SK-N-SH treated with all-trans-retinoic acid at 6 μM for 48 hours (cell line): ENCODE results near the gene FRMD5.

Experiments used
- ATAC-seq: fragments of 200-7000 bp; cut with Tn5 transposase; 3 replicates; pipeline ENCODE4 v1.9.1; 2020; ENCODE audit warnings: mild to moderate bottlenecking, moderate library complexity
- ARNTL ChIP-seq: fragments of 450-650 bp; formaldehyde crosslinking; IDR thresholded peaks from 2 replicates; pipeline ENCODE4 v1.5.0; 2020; ENCODE audit warnings: low read depth, mild to moderate bottlenecking, moderate library complexity, borderline replicate concordance
- BACH2 ChIP-seq: fragments of 250-450 bp; sonication (Bioruptor Pico); IDR thresholded peaks from 2 replicates; pipeline ENCODE4 v1.9.0; 2021; ENCODE audit warnings: mild to moderate bottlenecking, borderline replicate concordance
- CSDC2 ChIP-seq: fragments of 250-450 bp; sonication (Bioruptor Pico); IDR thresholded peaks from 2 replicates; pipeline ENCODE4 v1.5.0; 2020; ENCODE audit warnings: mild to moderate bottlenecking, moderate library complexity
- ESRRG ChIP-seq: fragments of 250-450 bp; sonication (Bioruptor Pico); IDR thresholded peaks from 2 replicates; pipeline ENCODE4 v1.6.1; 2021; ENCODE audit warnings: mild to moderate bottlenecking
- GLIS3 ChIP-seq: fragments of 250-450 bp; sonication (Bioruptor Pico); IDR thresholded peaks from 2 replicates; pipeline ENCODE4 v1.5.0; 2020; ENCODE audit warnings: mild to moderate bottlenecking, moderate library complexity
- ISL1 ChIP-seq: fragments of 250-450 bp; sonication (Bioruptor Pico); IDR thresholded peaks from 2 replicates; pipeline ENCODE4 v2.1.2; 2022; ENCODE audit warnings: mild to moderate bottlenecking, moderate library complexity
- OSR1 ChIP-seq: fragments of 250-450 bp; sonication (Bioruptor Pico); IDR thresholded peaks from 2 replicates; pipeline ENCODE4 v1.8.0; 2022; ENCODE audit warnings: moderate library complexity, mild to moderate bottlenecking, inconsistent platforms
- PPARA ChIP-seq: fragments of 250-450 bp; sonication (Bioruptor Pico); IDR thresholded peaks from 2 replicates; pipeline ENCODE4 v1.5.0; 2020; ENCODE audit warnings: mild to moderate bottlenecking, borderline replicate concordance
- RARB ChIP-seq: fragments of 250-450 bp; sonication (Bioruptor Pico); IDR thresholded peaks from 2 replicates; pipeline ENCODE4 v1.8.0; 2021; ENCODE audit warnings: mild to moderate bottlenecking, moderate library complexity
- SNAI2 ChIP-seq: fragments of 250-450 bp; sonication (Bioruptor Pico); IDR thresholded peaks from 2 replicates; pipeline ENCODE4 v1.5.0; 2020; ENCODE audit warnings: mild to moderate bottlenecking, moderate library complexity
- TCF4 ChIP-seq: fragments of 250-450 bp; sonication (Bioruptor Pico); IDR thresholded peaks from 2 replicates; pipeline ENCODE4 v1.8.0; 2021; ENCODE audit warnings: mild to moderate bottlenecking, moderate library complexity, borderline replicate concordance
- TOX ChIP-seq: fragments of 250-450 bp; sonication (Bioruptor Pico); IDR thresholded peaks from 2 replicates; pipeline ENCODE4 v1.8.0; 2021; ENCODE audit warnings: mild to moderate bottlenecking, moderate library complexity, borderline replicate concordance
- ZC3H10 ChIP-seq: fragments of 250-450 bp; sonication (Bioruptor Pico); IDR thresholded peaks from 2 replicates; pipeline ENCODE4 v1.5.1; 2021; ENCODE audit warnings: mild to moderate bottlenecking, moderate library complexity
- ZFP3 ChIP-seq: fragments of 250-450 bp; sonication (Bioruptor Pico); IDR thresholded peaks from 2 replicates; pipeline ENCODE4 v1.5.0; 2020; ENCODE audit warnings: mild to moderate bottlenecking, moderate library complexity
- ZFP30 ChIP-seq: fragments of 450-650 bp; formaldehyde crosslinking; IDR thresholded peaks from 2 replicates; pipeline ENCODE4 v1.5.0; 2022; ENCODE audit warnings: mild to moderate bottlenecking, moderate library complexity
- ZNF565 ChIP-seq: fragments of 450-650 bp; formaldehyde crosslinking; conservative IDR thresholded peaks from 2 replicates; pipeline ENCODE4 v1.5.0; 2020; ENCODE audit warnings: low read depth, mild to moderate bottlenecking, moderate library complexity
- ZNF70 ChIP-seq: fragments of 450-650 bp; formaldehyde crosslinking; IDR thresholded peaks from 2 replicates; pipeline ENCODE4 v1.5.0; 2020; ENCODE audit warnings: mild to moderate bottlenecking, moderate library complexity
- TF ChIP-seq, protein P1 (sequence below): fragments of 250-450 bp; sonication (Bioruptor Pico); IDR thresholded peaks from 2 replicates; pipeline ENCODE4 v1.5.1; 2020; ENCODE audit warnings: low read depth, mild to moderate bottlenecking, moderate library complexity
- TF ChIP-seq, protein P2 (sequence below): fragments of 250-450 bp; sonication (Bioruptor Pico); IDR thresholded peaks from 2 replicates; pipeline ENCODE4 v1.8.0; 2020; ENCODE audit warnings: mild to moderate bottlenecking, moderate library complexity, borderline replicate concordance
- TF ChIP-seq, protein P3 (sequence below): fragments of 250-450 bp; sonication (Bioruptor Pico); IDR thresholded peaks from 2 replicates; pipeline ENCODE4 v1.5.0; 2020; ENCODE audit warnings: mild to moderate bottlenecking, moderate library complexity
- TF ChIP-seq, protein P4 (sequence below): fragments of 250-450 bp; sonication (Bioruptor Pico); IDR thresholded peaks from 2 replicates; pipeline ENCODE4 v1.5.1; 2021; ENCODE audit warnings: mild to moderate bottlenecking, moderate library complexity

The FRMD5 gene

DNA sequence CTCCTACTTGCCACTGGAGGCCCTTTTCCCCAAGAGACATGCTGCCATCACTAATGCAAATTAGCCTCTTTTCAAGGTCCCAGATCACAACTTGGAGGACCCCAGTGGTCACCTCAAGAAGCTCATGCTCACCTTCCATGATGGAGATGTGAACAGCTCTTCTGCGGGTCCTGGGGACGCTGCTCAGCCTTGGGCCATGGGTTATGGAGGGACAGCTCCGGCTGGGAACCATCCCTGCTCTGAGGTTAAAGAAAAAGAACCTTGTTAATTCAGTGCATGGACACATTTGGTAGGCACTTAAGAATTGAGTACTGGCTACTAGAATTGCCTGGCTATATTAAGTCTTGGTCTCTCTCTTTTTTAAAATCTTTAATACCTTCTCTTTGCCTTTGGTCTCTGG, 311.5 kb downstream of the FRMD5 start:
- TF ChIP-seq ISL1 (CRISPR knock-in tag) = no peak
- TF ChIP-seq, protein P1, sequence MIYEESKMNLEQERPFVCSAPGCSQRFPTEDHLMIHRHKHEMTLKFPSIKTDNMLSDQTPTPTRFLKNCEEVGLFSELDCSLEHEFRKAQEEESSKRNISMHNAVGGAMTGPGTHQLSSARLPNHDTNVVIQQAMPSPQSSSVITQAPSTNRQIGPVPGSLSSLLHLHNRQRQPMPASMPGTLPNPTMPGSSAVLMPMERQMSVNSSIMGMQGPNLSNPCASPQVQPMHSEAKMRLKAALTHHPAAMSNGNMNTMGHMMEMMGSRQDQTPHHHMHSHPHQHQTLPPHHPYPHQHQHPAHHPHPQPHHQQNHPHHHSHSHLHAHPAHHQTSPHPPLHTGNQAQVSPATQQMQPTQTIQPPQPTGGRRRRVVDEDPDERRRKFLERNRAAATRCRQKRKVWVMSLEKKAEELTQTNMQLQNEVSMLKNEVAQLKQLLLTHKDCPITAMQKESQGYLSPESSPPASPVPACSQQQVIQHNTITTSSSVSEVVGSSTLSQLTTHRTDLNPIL (CRISPR knock-in tag) = no peak
- no peak for TF ChIP-seq RARB (CRISPR knock-in tag)
- no peak for TF ChIP-seq GLIS3 (CRISPR knock-in tag)
- no peak for TF ChIP-seq ARNTL
- TF ChIP-seq ESRRG = no peak
- TF ChIP-seq ZNF565 (CRISPR knock-in tag) = no peak
- TF ChIP-seq CSDC2 = no peak
- no peak for TF ChIP-seq ZC3H10 (CRISPR knock-in tag)
- no peak for TF ChIP-seq SNAI2
- no peak for TF ChIP-seq ZFP3
- ATAC-seq = no peak

DNA sequence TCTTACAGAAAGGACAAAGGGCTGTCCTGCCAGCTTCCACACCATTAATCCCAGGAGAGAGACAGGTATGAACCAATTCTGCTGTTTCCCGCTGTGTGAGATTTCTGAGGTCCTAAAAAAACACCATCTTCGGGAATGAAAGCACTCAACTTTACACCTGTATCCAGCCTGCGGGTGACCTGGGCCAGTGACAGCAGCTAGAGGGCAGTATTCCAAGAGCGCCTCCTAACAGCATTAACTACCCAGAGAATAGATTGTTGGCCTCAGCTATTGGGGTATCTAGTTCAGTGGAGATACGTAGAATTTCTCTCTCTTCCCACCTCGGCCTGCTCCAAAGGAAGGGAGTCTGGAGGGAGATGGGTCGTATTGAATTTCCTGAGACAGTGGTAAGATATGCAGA, 313.1 kb downstream of the FRMD5 start:
- TF ChIP-seq ZNF70 (CRISPR knock-in tag) (no peak), ESRRG (no peak), RARB (CRISPR knock-in tag) (no peak)
- ATAC-seq = peak; percentile 60

DNA sequence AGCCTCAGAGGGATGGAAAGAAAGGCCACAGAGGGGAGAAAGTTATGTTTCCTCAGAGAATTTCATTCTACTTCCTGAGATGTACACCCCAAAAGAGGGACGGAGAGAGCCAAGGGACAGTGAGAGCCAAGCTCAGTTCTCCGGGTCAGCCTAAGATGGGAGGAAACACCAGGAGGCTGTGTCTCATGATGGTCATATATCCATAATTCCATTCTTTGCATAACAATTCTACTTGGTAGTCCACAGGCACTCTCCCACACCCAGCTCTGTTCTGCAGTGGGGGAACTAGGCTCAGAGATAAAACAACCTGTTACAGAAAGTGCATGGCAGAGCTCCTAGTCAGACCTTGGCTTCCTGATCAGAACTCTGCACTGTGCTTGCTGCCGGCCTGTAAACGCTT, 313.8 kb downstream of the FRMD5 start:
- TF ChIP-seq PPARA (CRISPR knock-in tag) (no peak), RARB (CRISPR knock-in tag) (no peak), ZNF70 (CRISPR knock-in tag) (no peak), CSDC2 (no peak), ARNTL (no peak), ZFP30 (CRISPR knock-in tag) (no peak), ISL1 (CRISPR knock-in tag) (no peak), GLIS3 (CRISPR knock-in tag) (no peak), OSR1 (CRISPR knock-in tag) (no peak)
- TF ChIP-seq, protein P2, sequence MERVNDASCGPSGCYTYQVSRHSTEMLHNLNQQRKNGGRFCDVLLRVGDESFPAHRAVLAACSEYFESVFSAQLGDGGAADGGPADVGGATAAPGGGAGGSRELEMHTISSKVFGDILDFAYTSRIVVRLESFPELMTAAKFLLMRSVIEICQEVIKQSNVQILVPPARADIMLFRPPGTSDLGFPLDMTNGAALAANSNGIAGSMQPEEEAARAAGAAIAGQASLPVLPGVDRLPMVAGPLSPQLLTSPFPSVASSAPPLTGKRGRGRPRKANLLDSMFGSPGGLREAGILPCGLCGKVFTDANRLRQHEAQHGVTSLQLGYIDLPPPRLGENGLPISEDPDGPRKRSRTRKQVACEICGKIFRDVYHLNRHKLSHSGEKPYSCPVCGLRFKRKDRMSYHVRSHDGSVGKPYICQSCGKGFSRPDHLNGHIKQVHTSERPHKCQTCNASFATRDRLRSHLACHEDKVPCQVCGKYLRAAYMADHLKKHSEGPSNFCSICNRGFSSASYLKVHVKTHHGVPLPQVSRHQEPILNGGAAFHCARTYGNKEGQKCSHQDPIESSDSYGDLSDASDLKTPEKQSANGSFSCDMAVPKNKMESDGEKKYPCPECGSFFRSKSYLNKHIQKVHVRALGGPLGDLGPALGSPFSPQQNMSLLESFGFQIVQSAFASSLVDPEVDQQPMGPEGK (CRISPR knock-in tag) = no peak
- TF ChIP-seq, protein P3, sequence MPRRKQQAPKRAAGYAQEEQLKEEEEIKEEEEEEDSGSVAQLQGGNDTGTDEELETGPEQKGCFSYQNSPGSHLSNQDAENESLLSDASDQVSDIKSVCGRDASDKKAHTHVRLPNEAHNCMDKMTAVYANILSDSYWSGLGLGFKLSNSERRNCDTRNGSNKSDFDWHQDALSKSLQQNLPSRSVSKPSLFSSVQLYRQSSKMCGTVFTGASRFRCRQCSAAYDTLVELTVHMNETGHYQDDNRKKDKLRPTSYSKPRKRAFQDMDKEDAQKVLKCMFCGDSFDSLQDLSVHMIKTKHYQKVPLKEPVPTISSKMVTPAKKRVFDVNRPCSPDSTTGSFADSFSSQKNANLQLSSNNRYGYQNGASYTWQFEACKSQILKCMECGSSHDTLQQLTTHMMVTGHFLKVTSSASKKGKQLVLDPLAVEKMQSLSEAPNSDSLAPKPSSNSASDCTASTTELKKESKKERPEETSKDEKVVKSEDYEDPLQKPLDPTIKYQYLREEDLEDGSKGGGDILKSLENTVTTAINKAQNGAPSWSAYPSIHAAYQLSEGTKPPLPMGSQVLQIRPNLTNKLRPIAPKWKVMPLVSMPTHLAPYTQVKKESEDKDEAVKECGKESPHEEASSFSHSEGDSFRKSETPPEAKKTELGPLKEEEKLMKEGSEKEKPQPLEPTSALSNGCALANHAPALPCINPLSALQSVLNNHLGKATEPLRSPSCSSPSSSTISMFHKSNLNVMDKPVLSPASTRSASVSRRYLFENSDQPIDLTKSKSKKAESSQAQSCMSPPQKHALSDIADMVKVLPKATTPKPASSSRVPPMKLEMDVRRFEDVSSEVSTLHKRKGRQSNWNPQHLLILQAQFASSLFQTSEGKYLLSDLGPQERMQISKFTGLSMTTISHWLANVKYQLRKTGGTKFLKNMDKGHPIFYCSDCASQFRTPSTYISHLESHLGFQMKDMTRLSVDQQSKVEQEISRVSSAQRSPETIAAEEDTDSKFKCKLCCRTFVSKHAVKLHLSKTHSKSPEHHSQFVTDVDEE = no peak
- TF ChIP-seq, protein P4, sequence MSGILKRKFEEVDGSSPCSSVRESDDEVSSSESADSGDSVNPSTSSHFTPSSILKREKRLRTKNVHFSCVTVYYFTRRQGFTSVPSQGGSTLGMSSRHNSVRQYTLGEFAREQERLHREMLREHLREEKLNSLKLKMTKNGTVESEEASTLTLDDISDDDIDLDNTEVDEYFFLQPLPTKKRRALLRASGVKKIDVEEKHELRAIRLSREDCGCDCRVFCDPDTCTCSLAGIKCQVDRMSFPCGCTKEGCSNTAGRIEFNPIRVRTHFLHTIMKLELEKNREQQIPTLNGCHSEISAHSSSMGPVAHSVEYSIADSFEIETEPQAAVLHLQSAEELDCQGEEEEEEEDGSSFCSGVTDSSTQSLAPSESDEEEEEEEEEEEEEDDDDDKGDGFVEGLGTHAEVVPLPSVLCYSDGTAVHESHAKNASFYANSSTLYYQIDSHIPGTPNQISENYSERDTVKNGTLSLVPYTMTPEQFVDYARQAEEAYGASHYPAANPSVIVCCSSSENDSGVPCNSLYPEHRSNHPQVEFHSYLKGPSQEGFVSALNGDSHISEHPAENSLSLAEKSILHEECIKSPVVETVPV = no peak
- TF ChIP-seq, protein P1 (CRISPR knock-in tag) = no peak
- TF ChIP-seq, all 23 proteins: peak for 0
- ATAC-seq = no peak

DNA sequence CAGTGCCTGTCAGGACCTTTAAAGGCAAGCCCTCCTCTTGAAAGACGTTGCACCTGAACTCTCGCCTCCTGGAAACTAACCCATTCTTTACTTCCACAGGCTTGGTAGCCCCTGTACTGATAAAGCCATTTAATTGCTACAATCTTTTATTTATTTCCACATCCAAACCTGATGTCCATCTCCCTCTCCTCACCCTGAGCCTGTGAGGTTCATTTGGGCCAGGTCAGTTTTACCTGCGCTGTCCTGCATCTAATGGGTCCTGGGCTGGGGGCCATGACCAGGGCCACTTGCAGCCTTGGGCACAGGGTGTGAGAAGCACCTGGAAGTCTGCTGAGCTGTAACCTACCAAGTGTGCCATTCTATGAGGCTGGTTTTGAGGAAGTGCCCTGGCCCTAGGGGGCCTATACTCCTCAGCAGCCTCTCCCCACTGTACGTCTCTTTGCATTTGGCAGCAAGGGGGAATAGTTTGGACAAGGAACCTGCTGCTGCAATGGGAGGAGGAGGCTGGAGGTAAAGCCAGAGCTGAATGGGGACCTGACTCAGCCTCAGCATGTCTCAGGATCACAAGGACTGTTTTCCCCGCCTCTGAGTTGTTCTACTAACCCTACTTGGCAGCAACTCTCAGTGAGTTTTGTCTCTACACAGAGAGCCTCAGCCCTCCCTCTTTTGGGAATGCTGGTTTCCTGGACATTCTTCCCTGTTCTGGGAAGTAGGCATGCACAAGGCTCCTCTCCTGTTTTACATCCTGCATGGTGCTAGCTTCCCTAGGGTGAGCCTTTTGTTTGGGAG, 314.5 kb downstream of the FRMD5 start:
- 0 out of 3 replicates have a peak, but pooled peaks have one; percentile 9 for ATAC-seq
- TF ChIP-seq ZNF70 (CRISPR knock-in tag) (no peak), GLIS3 (CRISPR knock-in tag) (no peak), TCF4 (CRISPR knock-in tag) (no peak), TOX (CRISPR knock-in tag) (no peak), ESRRG (no peak), SNAI2 (no peak), ISL1 (CRISPR knock-in tag) (no peak), ZC3H10 (CRISPR knock-in tag) (no peak), BACH2 (CRISPR knock-in tag) (no peak), OSR1 (CRISPR knock-in tag) (no peak), ZFP3 (no peak)
- TF ChIP-seq, protein P3 = no peak
- TF ChIP-seq, protein P2 (CRISPR knock-in tag) = no peak
